ENCODE data around the gene CCDC120.

DNA sequence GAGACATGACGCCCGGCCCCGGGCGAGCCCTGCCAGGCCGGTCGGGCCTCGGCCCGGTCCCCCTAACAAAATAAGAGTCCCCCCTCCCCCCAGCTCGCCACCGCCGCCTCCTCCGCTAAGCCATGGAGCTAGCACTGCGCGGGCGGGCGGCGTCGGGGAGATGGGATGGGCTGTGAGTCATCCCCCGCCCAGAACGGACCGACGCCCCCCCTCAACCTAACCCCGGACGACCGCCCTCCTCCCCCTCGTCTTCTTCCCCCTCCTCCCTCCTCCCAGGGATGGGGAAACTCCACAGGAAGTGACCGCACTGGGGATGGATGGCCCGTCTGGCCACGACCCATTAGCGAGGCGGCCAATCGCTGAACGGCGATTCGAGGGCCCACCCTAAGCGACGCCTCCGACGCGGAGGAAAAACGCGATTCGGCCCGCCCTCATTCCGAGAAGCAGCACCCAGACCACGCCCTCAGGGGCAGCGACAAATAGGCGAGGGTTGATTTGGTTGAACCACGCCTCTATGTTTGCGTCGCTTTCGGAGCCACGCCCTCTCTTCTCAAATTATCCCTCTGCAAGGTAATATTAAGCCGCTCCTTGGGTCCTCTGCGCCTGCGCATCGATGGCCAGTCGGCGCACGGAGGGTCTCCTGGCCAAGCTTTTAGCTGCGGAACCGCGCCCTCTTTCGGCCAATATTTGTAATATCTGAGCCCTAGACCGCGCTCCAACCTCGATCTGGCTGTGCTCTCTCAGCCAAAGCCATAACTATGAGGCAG, 15.4 kb upstream of the CCDC120 start, which contains the start of gene TFE3:
- TF ChIP-seq, protein P1, sequence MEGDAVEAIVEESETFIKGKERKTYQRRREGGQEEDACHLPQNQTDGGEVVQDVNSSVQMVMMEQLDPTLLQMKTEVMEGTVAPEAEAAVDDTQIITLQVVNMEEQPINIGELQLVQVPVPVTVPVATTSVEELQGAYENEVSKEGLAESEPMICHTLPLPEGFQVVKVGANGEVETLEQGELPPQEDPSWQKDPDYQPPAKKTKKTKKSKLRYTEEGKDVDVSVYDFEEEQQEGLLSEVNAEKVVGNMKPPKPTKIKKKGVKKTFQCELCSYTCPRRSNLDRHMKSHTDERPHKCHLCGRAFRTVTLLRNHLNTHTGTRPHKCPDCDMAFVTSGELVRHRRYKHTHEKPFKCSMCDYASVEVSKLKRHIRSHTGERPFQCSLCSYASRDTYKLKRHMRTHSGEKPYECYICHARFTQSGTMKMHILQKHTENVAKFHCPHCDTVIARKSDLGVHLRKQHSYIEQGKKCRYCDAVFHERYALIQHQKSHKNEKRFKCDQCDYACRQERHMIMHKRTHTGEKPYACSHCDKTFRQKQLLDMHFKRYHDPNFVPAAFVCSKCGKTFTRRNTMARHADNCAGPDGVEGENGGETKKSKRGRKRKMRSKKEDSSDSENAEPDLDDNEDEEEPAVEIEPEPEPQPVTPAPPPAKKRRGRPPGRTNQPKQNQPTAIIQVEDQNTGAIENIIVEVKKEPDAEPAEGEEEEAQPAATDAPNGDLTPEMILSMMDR (IDR thresholded peaks at IDR 0.05) = peak; percentile 47 to 72 (median 62)
- TF ChIP-seq POLR2A (IDR thresholded peaks at IDR 0.05) = peak; percentile 19 to 69
